Neuron (in vitro differentiated cells): ENCODE measurements around the gene SLC2A2.

Experiments
- H2AFZ ChIP-seq: one replicate; pipeline ENCODE4 v1.6.1; 2013; ENCODE audit warnings: low read depth, mild to moderate bottlenecking, inconsistent platforms, low read length, moderate library complexity
- H3K27me3 ChIP-seq: one replicate; pipeline ENCODE4 v1.6.1; 2013; ENCODE audit warnings: low read length; ENCODE audit not compliant: insufficient read depth
- H3K36me3 ChIP-seq: one replicate; pipeline ENCODE4 v1.6.1; 2013; ENCODE audit warnings: low read length; ENCODE audit not compliant: insufficient read depth
- H3K4me1 ChIP-seq: one replicate; pipeline ENCODE4 v1.6.1; 2013; ENCODE audit warnings: low read length; ENCODE audit not compliant: insufficient read depth
- H3K4me3 ChIP-seq: 2 replicates; pipeline ENCODE4 v1.5.1; 2013; ENCODE audit warnings: mild to moderate bottlenecking, low read length, moderate library complexity
- H3K9me3 ChIP-seq: one replicate; pipeline ENCODE4 v1.6.1; 2013; ENCODE audit warnings: low read length

The SLC2A2 gene

GRCh38 chr3:171018156-171018935 lies 8.2 kb downstream of the SLC2A2 start:
- Histone ChIP-seq H3K4me3 (no peak overlapping the region), H3K9me3 (no peaks in the 10 kb centered on the region), H2AFZ (no peak overlapping the region), H3K27me3 (no peaks in the 10 kb centered on the region), H3K4me1 (no peaks in the 10 kb centered on the region), H3K36me3 (no peaks in the 10 kb centered on the region)

GRCh38 chr3:171013822-171014748 lies 12.4 kb downstream of the SLC2A2 start:
- H3K27me3 ChIP-seq: no peaks in the 10 kb centered on the region
- H3K9me3 ChIP-seq: no peaks in the 10 kb centered on the region
- H3K4me3 ChIP-seq: no peak overlapping the region
- no peak overlapping the region for H2AFZ ChIP-seq
- no peaks in the 10 kb centered on the region for H3K4me1 ChIP-seq
- H3K36me3 ChIP-seq: no peaks in the 10 kb centered on the region

- no peak overlapping the region for H2AFZ ChIP-seq
- H3K36me3 ChIP-seq: no peaks in the 10 kb centered on the region
- no peaks in the 10 kb centered on the region for H3K9me3 ChIP-seq
Observed at GRCh38 chr3:171011873-171012336, 14.6 kb downstream of the SLC2A2 start.

DNA sequence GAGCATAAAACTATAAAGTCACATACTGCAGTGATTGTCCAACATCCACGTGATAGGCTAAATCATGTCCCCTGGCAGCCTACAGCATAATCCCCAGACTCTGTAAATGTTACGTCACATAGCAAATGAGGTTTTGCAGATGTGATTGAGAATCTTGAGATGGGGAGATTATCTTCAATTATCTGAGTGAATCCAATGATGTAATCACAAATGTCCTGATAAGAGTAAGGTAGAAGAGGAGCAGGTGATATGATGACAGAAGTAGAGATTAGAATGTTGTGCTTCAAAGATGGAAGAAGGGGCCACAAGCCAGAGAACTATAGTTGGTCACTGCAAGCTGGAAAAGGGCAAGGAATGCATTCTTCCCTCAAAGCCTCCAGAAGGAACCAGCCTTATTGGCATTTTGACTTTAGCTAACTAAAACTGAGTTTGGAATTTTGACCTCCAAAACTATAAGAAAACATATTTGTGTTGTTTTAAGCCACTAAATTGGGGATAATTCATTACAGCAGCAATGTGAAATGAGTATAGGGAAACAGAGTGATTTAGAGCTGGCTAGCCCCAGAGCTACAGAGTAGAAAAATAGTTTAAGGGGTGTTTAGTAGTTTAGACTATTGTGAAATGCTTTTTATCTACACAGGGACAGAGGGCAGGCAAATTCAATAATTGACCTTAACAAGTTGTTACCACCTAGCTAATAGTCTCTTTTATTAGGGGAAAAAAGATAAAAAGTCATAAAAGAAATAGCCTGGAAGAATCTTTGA lies 15.2 kb downstream of the SLC2A2 start:
- H2AFZ ChIP-seq: no peak overlapping the region
- H3K9me3 ChIP-seq: no peaks in the 10 kb centered on the region
- H3K27me3 ChIP-seq: no peaks in the 10 kb centered on the region
- no peaks in the 10 kb centered on the region for H3K4me1 ChIP-seq
- H3K4me3 ChIP-seq: no peak overlapping the region
- no peaks in the 10 kb centered on the region for H3K36me3 ChIP-seq

More at GRCh38 chr3:171011873-171012336, 14.6 kb downstream of the SLC2A2 start:
- H3K27me3 ChIP-seq: no peaks in the 10 kb centered on the region
- no peaks in the 10 kb centered on the region for H3K4me1 ChIP-seq
- no peak overlapping the region for H3K4me3 ChIP-seq

DNA sequence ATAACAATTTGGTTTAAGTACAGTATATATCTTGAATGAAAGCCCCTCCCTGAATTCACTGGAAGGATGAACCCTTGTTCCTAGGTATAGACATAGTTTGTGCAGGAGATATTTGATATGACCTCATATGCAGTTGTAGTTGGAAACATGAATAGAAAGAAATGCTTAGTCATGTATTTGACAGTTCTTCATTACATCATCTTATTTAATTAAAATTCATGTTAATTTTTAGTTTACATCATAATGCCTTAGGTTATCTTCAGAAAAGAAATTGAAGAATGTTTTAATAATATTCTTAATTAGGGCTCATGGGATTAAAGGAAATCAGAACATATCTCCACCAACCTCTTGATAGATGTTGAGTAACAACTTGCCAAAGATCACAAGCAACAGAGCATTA lies 19.2 kb downstream of the SLC2A2 start:
- Histone ChIP-seq H2AFZ (no peak overlapping the region), H3K4me1 (no peaks in the 10 kb centered on the region), H3K9me3 (no peaks in the 10 kb centered on the region)

GRCh38 chr3:171005648-171006047 lies 20.9 kb downstream of the SLC2A2 start:
- Histone ChIP-seq H3K36me3 (no peaks in the 10 kb centered on the region), H3K9me3 (no peaks in the 10 kb centered on the region), H3K4me1 (no peaks in the 10 kb centered on the region), H2AFZ (no peak overlapping the region), H3K4me3 (no peak overlapping the region), H3K27me3 (no peaks in the 10 kb centered on the region)

More for the DNA sequence above, 19.2 kb downstream of the SLC2A2 start:
- Histone ChIP-seq H3K27me3 (no peaks in the 10 kb centered on the region), H3K4me3 (no peak overlapping the region), H3K36me3 (no peaks in the 10 kb centered on the region)

DNA sequence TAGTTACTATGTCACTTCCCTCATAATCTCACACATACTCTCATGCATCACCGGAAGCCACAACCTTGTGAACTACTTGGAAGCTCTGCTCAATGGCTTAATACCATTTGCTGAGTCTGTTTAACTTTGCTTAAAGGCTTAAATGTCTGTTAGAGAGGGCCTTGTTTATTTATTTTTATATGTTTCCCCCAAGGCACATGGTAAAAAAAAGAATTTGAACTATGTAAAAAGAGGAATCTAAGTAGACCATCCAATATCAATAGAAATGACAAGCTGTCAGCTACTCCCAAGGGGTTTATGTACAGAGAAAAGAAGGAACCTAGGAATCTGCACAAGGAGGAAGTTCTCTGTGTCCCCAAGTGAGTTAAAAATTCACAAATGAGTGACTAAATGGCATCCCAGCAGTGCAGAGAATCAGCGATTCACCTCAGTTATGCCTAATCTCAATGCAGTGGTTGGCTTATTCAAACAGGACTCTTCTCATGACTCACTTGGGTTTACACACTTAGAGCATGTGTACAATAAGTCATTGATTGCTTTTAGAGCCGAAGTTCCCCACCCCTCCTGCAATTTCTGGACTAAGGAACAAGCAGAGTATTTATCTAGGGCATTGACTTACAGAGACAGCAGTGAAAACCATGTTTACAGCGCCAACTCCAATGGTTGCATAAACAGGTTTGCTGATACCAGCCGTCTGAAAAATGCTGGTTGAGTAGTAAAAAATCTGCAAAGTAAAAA lies 24.4 kb downstream of the SLC2A2 start:
- no peak overlapping the region for H2AFZ ChIP-seq
- no peak overlapping the region for H3K4me3 ChIP-seq
- H3K4me1 ChIP-seq: no peaks in the 10 kb centered on the region
- H3K9me3 ChIP-seq: no peaks in the 10 kb centered on the region
- H3K36me3 ChIP-seq: no peaks in the 10 kb centered on the region
- no peaks in the 10 kb centered on the region for H3K27me3 ChIP-seq

DNA sequence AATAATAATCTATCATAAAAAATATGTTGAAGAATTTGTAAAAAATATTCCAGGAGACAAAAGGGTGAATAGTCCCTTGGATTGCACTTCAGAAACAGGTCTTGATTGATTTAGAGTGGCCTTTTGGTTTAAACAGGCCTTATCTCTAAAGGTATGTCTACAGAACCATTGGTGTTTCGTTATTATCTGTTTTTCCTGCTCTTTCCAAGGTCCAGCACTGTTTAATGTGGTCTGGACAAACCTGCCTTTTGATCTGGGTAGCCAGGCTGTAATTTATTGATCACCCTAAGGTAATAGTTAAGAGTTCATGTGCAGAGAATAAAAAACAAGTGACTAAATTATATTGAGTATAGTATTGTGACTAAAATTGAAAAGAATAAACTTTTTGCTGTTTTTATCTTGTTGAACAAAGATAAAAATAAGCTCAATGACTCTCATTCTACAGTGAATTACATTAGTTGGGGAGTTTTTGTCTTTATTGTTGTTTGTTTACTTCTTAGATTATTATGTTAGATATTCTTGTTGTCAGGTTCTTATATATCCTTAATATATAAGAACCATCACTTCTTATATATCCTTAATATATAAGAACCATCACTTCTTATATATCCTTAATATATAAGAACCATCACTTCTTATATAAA lies 25.1 kb downstream of the SLC2A2 start:
- H3K9me3 ChIP-seq: no peaks in the 10 kb centered on the region
- no peaks in the 10 kb centered on the region for H3K36me3 ChIP-seq
- no peak overlapping the region for H3K4me3 ChIP-seq
- no peaks in the 10 kb centered on the region for H3K27me3 ChIP-seq
- no peaks in the 10 kb centered on the region for H3K4me1 ChIP-seq
- H2AFZ ChIP-seq: no peak overlapping the region

GRCh38 chr3:171000281-171000680 lies 26.2 kb downstream of the SLC2A2 start:
- Histone ChIP-seq H3K4me1 (no peaks in the 10 kb centered on the region), H3K4me3 (no peak overlapping the region), H3K27me3 (no peaks in the 10 kb centered on the region), H3K36me3 (no peaks in the 10 kb centered on the region), H2AFZ (no peak overlapping the region), H3K9me3 (no peaks in the 10 kb centered on the region)

DNA sequence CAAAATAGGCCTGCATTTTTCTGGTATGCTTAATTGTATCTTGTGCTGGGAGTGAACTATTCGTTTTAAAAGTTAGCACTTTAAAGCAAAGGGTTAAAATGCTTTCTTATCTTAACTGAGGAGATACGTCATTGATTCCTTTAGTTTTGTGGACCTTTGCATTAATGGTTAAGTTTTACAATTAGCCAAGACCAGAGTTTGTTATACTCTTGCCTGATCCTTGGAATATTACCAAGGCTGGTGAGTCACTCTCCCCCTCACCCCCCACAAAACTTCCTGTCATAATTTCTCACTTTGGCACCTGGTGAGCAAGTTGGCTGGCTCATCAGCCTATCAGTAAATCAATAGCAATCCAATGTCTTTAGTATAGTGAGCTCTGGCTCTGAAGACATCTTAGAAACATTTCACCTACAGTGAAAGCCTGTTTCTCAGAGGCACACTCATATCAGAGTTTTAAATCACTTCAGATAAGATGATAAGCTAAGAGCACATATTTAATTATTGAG lies 26.7 kb downstream of the SLC2A2 start:
- H2AFZ ChIP-seq: no peak overlapping the region
- no peaks in the 10 kb centered on the region for H3K4me1 ChIP-seq
- no peak overlapping the region for H3K4me3 ChIP-seq
- no peaks in the 10 kb centered on the region for H3K36me3 ChIP-seq
- no peaks in the 10 kb centered on the region for H3K9me3 ChIP-seq
- H3K27me3 ChIP-seq: no peaks in the 10 kb centered on the region

DNA sequence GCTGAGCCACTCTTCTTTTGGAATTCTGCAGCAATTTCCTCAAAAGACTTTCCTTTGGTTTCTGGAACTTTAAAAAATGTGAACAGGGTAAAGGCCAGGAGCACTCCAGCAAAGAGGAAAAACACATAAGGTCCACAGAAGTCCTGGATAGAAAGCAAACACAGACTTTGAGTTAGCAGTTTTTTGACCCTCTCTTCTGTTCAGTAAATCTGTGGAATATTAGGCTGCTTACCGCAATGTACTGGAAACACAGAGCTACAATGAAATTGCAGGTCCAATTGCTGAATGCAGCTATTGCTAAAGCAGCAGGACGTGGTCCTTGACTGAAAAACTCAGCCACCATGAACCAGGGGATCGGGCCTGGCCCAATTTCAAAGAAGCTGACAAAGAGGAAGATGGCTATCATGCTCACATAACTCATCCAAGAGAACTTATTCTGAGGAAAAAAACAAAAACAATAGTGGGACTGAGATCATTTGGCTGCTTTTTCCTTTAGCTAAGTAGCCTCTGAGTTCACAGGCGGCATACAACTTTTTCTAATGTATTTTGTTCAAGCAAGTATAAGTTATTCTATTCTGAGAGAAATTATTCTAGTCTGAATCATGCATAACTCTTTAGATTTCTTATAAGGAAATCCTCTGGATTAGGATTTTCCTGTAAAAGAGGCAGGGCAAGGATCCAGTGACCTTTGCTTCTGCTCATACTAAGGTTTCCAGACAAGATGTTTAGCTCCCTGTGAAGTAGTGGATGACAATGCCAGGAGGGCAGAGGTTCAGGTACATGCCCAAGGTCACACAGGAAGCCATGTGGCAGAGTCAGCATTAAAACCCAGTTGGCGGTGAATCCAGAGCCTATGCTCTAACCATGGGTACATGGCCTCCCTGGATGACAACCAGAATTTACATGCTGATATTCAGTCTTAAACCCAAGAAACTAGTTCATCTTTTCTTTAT lies 28.3 kb downstream of the SLC2A2 start:
- H3K27me3 ChIP-seq: no peaks in the 10 kb centered on the region
- H3K9me3 ChIP-seq: no peaks in the 10 kb centered on the region
- no peak overlapping the region for H3K4me3 ChIP-seq
- H3K36me3 ChIP-seq: no peaks in the 10 kb centered on the region
- H3K4me1 ChIP-seq: no peaks in the 10 kb centered on the region
- H2AFZ ChIP-seq: no peak overlapping the region
